ENCODE results near the gene SLC25A21.
A peak's percentile ranks its signal among the peaks of the same experiment; 100 is the strongest.

SLC25A21 gene

GRCh38 chr14:36976571-36977023 lies 195.8 kb downstream of the SLC25A21 start:
- peak; percentile 13 to 28 for DNase-seq

GRCh38 chr14:36975834-36976233 lies 196.6 kb downstream of the SLC25A21 start:
- no peak for DNase-seq

GRCh38 chr14:36974985-36975384 lies 197.4 kb downstream of the SLC25A21 start:
- no peak for DNase-seq

- no peak for DNase-seq
Measured at GRCh38 chr14:36973806-36974442, 198.5 kb downstream of the SLC25A21 start.

- DNase-seq = no peak
Measured at GRCh38 chr14:36971263-36971855, 201.0 kb downstream of the SLC25A21 start.

GRCh38 chr14:36967892-36968555 lies 204.4 kb downstream of the SLC25A21 start:
- DNase-seq = no peak

GRCh38 chr14:36955967-36956366 lies 216.4 kb downstream of the SLC25A21 start:
- no peak for DNase-seq

GRCh38 chr14:36955376-36955775 lies 217.0 kb downstream of the SLC25A21 start:
- DNase-seq = no peak

GRCh38 chr14:36952689-36953088 lies 219.7 kb downstream of the SLC25A21 start:
- no peak for DNase-seq

GRCh38 chr14:36951380-36951911 lies 221.0 kb downstream of the SLC25A21 start:
- no peak for DNase-seq

GRCh38 chr14:36950812-36951211 lies 221.6 kb downstream of the SLC25A21 start:
- DNase-seq = no peak

- no peak for DNase-seq
Measured at GRCh38 chr14:36949371-36949770, 223.0 kb downstream of the SLC25A21 start.

- no peak for DNase-seq
Measured at GRCh38 chr14:36948157-36948859, 224.1 kb downstream of the SLC25A21 start.

GRCh38 chr14:36947362-36947761 lies 225.0 kb downstream of the SLC25A21 start:
- no peak for DNase-seq

GRCh38 chr14:36946872-36947271 lies 225.5 kb downstream of the SLC25A21 start:
- no peak for DNase-seq

- DNase-seq = no peak
Measured at GRCh38 chr14:36944307-36945010, 227.9 kb downstream of the SLC25A21 start.

- no peak for DNase-seq
Measured at GRCh38 chr14:36942522-36943245, 229.7 kb downstream of the SLC25A21 start.

- peak; percentile 22 to 26 for DNase-seq
Measured at GRCh38 chr14:36941783-36942521, 230.5 kb downstream of the SLC25A21 start.

- no peak for DNase-seq
Measured at GRCh38 chr14:36940476-36940875, 231.9 kb downstream of the SLC25A21 start.

- DNase-seq = no peak
Measured at GRCh38 chr14:36939265-36939664, 233.1 kb downstream of the SLC25A21 start.

GRCh38 chr14:36938678-36939077 lies 233.7 kb downstream of the SLC25A21 start:
- no peak for DNase-seq
